ENCODE data around the gene INPP5B.

Gene INPP5B

DNA sequence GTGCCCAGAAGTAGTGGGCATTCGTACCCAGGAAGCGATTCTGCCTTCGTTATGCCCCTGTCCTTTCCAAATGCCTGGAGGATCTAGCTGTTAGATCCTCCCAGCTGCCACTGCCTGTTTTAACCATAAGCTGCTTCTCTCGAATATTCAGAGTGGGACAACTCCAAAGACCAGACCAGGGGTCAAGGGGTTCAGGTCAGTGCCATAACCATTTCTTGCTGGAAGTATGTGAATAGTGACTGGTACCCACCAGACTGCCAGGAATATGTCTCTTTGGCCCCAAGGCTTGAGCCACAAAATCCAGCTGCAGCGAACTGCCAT lies 86.5 kb downstream of the INPP5B start:
- Mint-ChIP-seq H3K4me3 (peak overlapping the region; percentile 93), H3K27ac (peak overlapping the region; percentile 96), H3K27me3 (no peaks in the 10 kb centered on the region), H3K4me1 (peaks cover 32% of the 10 kb centered on the region), H3K9me3 (no peaks in the 10 kb centered on the region), H3K36me3 (peaks cover 30% of the 10 kb centered on the region)
- CTCF ChIA-PET = interaction anchor here (1.1 to 3.0 kb wide), 13 partner anchors 9 to 177 kb away, joined by 3 to 22 read pairs (median 7); partner anchors contain the start of genes C1orf122, CDCA8 and YRDC
- DNase-seq = no peak

DNA sequence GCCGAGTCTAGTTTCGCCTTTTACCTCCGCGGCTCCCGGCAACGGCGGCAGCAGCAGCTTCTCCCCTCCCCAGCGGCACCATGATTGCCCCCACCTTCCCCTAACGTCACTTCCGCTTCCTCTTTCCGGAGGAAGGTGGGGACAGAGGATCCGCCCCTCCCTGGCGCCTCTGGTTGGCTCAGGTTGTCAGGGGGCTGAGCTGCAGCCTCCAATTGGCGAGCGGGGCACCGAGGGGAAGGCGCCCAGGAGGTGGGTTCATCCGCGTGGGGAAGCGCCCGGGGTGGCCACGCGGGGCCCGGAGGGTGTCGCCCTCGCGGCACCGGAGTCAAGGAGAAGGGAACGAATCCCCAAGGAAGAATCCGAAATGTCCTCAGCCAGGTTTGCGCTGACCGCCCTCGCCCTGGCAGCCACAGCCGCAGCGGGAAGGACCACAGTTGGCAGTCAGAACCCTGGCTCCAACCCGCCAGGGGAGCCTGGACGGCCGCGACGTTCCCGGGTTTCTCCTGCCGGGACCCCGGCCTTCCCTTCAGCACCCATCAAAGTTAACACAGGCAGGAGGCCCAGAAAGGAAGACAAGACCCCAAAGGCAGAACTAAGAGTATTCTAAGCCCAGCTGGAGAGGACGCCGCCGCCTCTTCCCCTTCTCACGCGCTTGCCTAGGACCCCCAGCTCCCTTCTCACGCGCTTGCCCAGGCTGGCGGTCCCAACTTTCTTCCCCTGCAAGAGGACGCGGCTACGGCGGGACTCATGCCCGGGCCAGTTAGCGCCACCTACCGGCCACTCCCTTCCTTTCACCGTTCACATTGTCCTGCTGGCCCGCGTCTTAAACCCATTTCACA lies 87.1 kb downstream of the INPP5B start, which contains the start of gene MTF1:
Gene MTF1 (minus strand): TSS at position 86 of the 839 bp plus-strand sequence. CDS start 1,934 bp downstream, outside the sequence.
- Mint-ChIP-seq H3K27me3 (no peaks in the 10 kb centered on the region), H3K4me1 (peaks cover 35% of the 10 kb centered on the region), H3K4me3 (peak within 1 kb of the TSS; percentile 93), H3K36me3 (peaks cover 30% of the 10 kb centered on the region), H3K27ac (peak within 1 kb of the TSS; percentile 96), H3K9me3 (no peaks in the 10 kb centered on the region)
- peak; percentile 98 for DNase-seq
- CTCF ChIA-PET = interaction anchor here (1.1 to 3.0 kb wide), 14 partner anchors 9 to 177 kb away, joined by 3 to 22 read pairs (median 7); partner anchors contain the start of genes C1orf122, CDCA8 and YRDC

DNA sequence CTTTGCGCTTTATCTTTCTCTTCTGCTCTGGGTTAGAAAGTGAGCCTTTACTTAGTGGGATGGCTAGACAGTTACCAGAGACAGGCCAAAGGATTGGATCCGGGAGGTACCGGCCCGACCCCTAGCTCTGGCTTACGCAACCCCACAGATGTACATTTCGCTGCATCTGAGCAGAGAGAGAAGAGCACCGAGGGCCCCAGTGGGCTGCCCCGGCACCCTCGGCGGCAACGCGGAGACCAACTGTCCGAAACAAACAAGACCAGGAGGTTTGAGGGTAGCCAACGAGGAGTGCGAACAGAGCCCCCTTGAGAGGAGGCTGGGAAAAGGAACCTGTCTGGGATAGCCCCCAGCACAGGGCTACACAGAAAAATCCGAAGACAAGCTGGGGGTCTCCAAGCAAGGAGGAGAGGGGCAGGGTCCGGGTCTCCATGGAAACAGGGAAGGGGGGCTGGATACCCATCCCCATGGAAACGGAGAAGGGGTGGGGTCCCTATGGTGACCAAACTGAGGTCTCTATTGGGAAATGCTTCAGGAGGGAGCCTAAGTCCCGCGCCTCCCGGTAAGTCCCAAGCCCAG lies 87.8 kb downstream of the INPP5B start:
- CTCF ChIA-PET = interaction anchor here (1.5 to 3.0 kb wide), 11 partner anchors 8 to 176 kb away, joined by 4 to 22 read pairs (median 8); partner anchors contain the start of genes C1orf122, CDCA8 and YRDC
- H3K4me1 Mint-ChIP-seq = peaks cover 38% of the 10 kb centered on the region
- DNase-seq = peak; percentile 24
- H3K36me3 Mint-ChIP-seq = peaks cover 26% of the 10 kb centered on the region
- no peaks in the 10 kb centered on the region for H3K27me3 Mint-ChIP-seq
- peak overlapping the region; percentile 96 for H3K27ac Mint-ChIP-seq
- no peaks in the 10 kb centered on the region for H3K9me3 Mint-ChIP-seq
- H3K4me3 Mint-ChIP-seq = peak overlapping the region; percentile 93

DNA sequence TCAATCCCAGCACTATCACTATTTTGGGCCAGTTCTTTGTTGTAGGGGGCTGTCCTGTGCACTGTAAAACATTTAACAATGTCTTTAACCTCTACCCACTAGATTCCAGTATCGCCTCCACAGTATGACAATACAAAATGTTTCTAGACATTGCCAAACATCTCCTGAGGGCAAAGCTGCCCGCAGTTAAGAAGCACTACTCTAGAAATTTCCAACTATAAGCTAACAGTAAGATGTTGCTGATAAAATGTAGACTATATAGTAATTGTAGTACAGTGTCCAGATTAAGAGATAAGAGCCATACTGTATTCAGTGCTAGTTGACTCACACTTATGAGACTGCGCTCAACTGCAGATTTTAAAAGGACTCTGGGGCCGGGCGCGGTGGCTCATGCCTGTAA lies 92.4 kb downstream of the INPP5B start:
- CTCF ChIA-PET = no interaction called here
- Mint-ChIP-seq H3K27me3 (no peaks in the 10 kb centered on the region), H3K36me3 (peaks cover 29% of the 10 kb centered on the region), H3K27ac (no peak overlapping the region), H3K4me3 (no peak overlapping the region), H3K4me1 (peaks cover 43% of the 10 kb centered on the region), H3K9me3 (no peaks in the 10 kb centered on the region)
- DNase-seq = no peak

DNA sequence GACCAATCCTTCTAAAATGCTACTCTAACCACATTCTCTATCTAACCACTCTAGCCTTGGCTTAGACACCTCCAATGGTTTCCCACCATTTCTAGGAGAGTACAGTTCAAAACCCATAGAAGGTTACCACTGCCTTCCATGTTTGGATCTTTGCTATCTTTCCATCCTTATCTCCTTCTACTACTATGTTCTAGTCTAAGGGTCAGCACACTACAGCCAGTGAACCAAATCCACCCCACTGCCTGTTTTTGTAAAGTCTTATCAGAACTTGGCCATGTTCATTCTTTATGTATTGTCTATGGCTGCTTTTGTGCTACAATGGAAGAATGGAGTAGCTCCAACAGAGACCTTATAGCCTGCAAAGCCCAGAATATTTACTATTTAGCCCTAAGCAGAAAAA lies 93.7 kb downstream of the INPP5B start:
- H3K4me3 Mint-ChIP-seq = no peak overlapping the region
- DNase-seq = no peak
- no peaks in the 10 kb centered on the region for H3K27me3 Mint-ChIP-seq
- H3K9me3 Mint-ChIP-seq = no peaks in the 10 kb centered on the region
- peaks cover 37% of the 10 kb centered on the region for H3K4me1 Mint-ChIP-seq
- CTCF ChIA-PET = no interaction called here
- no peak overlapping the region for H3K27ac Mint-ChIP-seq
- H3K36me3 Mint-ChIP-seq = peaks cover 30% of the 10 kb centered on the region

DNA sequence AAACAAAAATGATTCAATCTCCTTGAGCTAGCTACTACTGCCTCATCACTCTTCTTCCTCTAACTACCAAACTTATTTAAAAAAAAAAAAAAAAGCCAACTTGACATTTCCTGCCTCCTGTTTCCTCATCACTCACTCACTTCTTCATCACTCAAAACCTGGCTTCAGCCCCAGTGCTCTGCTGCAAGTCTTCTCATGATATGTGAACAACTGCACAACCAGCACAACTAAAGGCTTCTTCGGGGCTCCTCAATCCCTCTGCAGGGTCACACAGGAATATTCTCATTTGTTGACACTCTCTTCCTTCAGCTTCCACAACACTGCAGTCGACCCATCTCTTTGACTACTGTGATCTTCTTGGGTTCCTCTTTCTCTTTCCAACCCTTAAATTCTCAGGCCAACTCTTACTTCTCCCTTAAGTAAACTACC lies 95.1 kb downstream of the INPP5B start:
- peaks cover 26% of the 10 kb centered on the region for H3K36me3 Mint-ChIP-seq

DNA sequence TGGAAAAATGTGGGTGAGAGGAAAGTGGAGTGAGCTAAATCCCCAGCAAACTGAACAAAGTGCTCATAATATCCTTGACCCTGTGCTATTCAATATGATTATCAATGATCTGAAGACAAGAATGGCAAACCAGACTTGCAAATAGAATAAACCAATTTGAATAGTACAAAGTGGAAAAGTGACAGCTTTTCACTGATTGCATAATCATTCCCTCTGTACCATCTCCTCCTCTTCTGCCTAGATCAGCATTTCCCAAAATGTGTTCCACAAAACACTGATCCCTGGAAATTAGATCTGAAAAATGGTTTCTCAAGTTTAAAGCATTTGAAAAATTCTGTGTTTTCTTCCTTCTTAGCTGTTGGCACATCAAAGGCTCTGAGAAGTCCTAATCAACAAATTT lies 95.6 kb downstream of the INPP5B start:
- H3K36me3 Mint-ChIP-seq = peaks cover 24% of the 10 kb centered on the region
- DNase-seq = no peak
- H3K4me1 Mint-ChIP-seq = peaks cover 34% of the 10 kb centered on the region
- H3K27ac Mint-ChIP-seq = no peak overlapping the region
- no peak overlapping the region for H3K4me3 Mint-ChIP-seq
- CTCF ChIA-PET = interaction anchor here (0.7 to 3.3 kb wide), 3 partner anchors 9 to 39 kb away, joined by 3 to 22 read pairs (median 5); partner anchors contain the start of gene MTF1
- no peaks in the 10 kb centered on the region for H3K9me3 Mint-ChIP-seq
- no peaks in the 10 kb centered on the region for H3K27me3 Mint-ChIP-seq

More for the DNA sequence above, 95.1 kb downstream of the INPP5B start:
- Mint-ChIP-seq H3K4me3 (no peak overlapping the region), H3K27me3 (no peaks in the 10 kb centered on the region), H3K4me1 (peaks cover 31% of the 10 kb centered on the region), H3K27ac (no peak overlapping the region), H3K9me3 (no peaks in the 10 kb centered on the region)
- no peak for DNase-seq
- CTCF ChIA-PET = interaction anchor here (0.6 to 3.3 kb wide), 4 partner anchors 9 to 156 kb away, joined by 3 to 22 read pairs (median 4); partner anchors contain the start of genes C1orf122, MTF1 and YRDC

DNA sequence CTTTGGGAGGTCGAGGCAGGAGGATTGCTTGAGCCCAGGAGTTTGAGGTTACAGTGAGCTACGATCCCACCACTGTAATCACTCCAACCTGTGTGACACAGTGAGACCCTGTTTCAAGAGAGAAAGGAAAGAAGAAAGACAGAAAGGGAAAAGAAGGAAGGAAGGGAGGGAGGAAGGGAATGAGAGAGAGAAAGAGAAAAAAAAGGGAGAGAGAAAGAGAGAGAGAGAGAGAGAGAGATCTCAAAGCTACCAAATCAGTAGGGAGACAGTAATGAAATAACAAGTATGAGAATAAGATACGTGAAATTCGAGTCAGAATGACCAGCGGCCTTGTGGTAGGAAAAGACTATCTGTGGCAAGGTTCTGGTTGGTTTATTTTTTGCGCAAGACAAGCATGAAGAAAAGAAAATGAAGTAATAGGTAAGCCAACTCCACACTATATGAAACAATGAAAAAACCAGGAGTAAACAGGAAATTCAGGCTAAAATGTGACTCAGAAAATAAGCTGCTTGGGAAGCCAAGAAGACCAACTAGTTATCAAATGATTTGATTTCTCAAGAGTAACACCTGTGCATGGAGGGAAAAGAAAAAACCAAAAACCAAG lies 96.4 kb downstream of the INPP5B start:
- Mint-ChIP-seq H3K27ac (no peak overlapping the region), H3K9me3 (no peaks in the 10 kb centered on the region), H3K4me3 (no peak overlapping the region), H3K27me3 (no peaks in the 10 kb centered on the region), H3K4me1 (peaks cover 35% of the 10 kb centered on the region), H3K36me3 (peaks cover 24% of the 10 kb centered on the region)
- DNase-seq = no peak
- CTCF ChIA-PET = interaction anchor here (0.7 to 3.3 kb wide), 3 partner anchors 9 to 39 kb away, joined by 3 to 22 read pairs (median 5); partner anchors contain the start of gene MTF1

DNA sequence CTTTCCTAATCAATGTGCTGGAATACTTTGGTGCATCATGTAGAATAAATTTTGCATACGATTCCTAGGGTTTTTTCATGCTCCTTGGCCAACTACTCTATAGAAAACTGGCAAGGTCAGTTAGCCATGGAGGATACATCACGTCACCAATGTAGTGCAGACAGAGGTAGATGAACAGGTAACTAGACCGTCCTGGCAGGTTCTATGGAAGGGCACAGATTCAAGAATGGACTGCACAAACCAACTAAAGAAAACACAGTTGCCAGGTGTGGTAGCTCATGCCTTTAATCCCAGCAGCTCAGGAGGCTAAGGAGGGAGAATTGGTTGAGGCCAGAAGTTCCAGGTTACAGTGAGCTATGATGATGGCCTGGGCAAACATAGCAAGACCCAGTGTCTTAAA lies 97.4 kb downstream of the INPP5B start:
- Mint-ChIP-seq H3K4me3 (no peak overlapping the region), H3K9me3 (no peaks in the 10 kb centered on the region), H3K27ac (peak overlapping the region; percentile 35), H3K36me3 (peaks cover 26% of the 10 kb centered on the region), H3K27me3 (no peaks in the 10 kb centered on the region), H3K4me1 (peaks cover 33% of the 10 kb centered on the region)
- CTCF ChIA-PET = interaction anchor here (3.3 kb wide), 1 partner anchor 11 kb away, joined by 22 read pairs; the partner anchor contains the start of gene MTF1
- no peak for DNase-seq

DNA sequence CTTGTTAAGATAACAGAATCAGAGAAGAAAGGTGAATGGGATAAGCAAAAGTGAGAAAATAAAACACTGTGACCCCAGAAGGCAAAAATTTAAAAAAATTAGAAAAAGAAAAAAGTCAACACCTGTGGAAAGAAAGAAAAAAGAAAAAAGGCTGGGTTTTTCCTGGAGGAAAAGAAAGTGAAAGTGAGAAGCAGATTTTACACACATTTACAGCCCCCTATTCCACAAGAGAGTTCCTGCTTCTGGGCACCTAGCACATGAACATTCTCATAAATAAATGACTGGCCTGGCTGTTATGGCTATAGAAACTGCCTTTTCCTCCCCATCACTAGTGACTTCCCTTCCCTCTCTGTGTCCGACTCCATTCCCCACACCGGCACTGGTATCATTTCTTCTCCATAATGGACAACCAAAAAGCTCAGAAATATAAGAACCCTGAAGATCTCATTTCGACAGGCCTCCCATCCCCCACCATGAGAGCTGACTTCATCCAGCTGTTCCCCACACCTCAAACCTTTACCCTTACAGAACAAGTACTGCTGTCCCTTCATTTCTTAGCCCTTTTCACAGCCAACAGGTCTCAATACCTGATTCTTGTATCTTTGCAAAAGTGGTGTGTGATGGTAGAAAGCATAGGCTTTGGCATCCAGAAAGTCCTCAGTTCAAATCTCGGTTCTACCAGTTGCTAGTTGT lies 100.1 kb downstream of the INPP5B start:
- DNase-seq = peak; percentile 27
- H3K4me1 Mint-ChIP-seq = peaks cover 19% of the 10 kb centered on the region
- H3K36me3 Mint-ChIP-seq = peaks cover 16% of the 10 kb centered on the region

DNA sequence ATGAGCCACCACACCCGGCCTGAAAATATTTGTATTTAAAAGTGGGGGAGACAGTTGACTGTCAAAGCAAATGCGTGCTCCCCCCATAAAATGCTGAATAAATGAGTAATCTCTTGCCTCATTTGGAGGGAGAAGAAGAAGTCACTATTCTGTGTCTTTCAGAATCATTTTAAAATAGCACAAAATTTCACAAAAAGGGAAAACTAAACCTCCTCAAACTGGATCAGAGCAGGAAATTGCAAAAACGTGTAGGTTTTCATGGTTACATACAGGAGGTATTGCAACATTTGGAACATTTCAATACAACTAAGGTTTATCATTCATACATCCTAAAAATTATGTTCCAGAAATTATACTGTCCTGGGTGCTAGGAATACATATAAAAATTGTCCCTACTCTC lies 101.1 kb downstream of the INPP5B start:
- peak overlapping the region; percentile 11 for H3K27ac Mint-ChIP-seq

More for the DNA sequence above, 100.1 kb downstream of the INPP5B start:
- H3K4me3 Mint-ChIP-seq = peak overlapping the region; percentile 27
- CTCF ChIA-PET = interaction anchor here (1.1 to 2.0 kb wide), 3 partner anchors 10 to 16 kb away, joined by 3 to 8 read pairs (median 6); partner anchors contain the start of gene MTF1
- peak overlapping the region; percentile 75 for H3K27ac Mint-ChIP-seq
- no peaks in the 10 kb centered on the region for H3K27me3 Mint-ChIP-seq
- no peaks in the 10 kb centered on the region for H3K9me3 Mint-ChIP-seq

DNA sequence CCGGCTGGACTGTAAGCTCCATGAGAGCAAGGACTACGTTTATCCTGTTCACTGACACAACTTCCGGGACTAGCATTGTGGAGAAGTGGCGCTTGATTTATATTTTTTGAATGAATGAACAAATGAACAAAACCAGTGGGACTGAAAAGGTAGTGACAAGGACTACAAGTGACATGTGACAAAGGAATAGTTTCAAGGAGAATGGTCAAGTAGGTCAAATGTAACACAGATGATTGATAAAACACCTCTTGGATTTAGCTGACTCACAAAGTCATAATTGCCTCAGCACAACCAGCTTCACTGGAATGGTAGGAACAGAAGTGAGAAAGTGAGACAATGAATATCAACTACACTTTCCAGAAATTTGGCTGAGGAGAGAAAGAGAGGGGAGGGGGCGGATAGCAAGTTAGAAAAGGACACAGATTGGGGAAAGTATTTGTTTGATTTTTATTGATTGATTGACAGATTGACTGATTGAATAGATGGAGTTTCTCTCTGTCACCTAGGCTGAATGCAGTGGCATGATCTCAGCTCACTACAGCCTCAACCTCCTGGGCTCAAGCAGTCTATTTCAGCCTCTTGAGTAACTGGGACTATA lies 101.7 kb downstream of the INPP5B start:
- Mint-ChIP-seq H3K36me3 (peaks cover 16% of the 10 kb centered on the region), H3K4me3 (no peak overlapping the region), H3K9me3 (no peaks in the 10 kb centered on the region), H3K27ac (peak overlapping the region; percentile 40), H3K27me3 (no peaks in the 10 kb centered on the region), H3K4me1 (peaks cover 19% of the 10 kb centered on the region)
- CTCF ChIA-PET = interaction anchor here (2.0 kb wide), 1 partner anchor 15 kb away, joined by 8 read pairs; the partner anchor contains the start of gene MTF1
- no peak for DNase-seq

More for the DNA sequence above, 101.1 kb downstream of the INPP5B start:
- no peaks in the 10 kb centered on the region for H3K9me3 Mint-ChIP-seq
- no peak for DNase-seq
- H3K36me3 Mint-ChIP-seq = peaks cover 16% of the 10 kb centered on the region
- peaks cover 19% of the 10 kb centered on the region for H3K4me1 Mint-ChIP-seq
- no peak overlapping the region for H3K4me3 Mint-ChIP-seq
- no peaks in the 10 kb centered on the region for H3K27me3 Mint-ChIP-seq
- CTCF ChIA-PET = interaction anchor here (1.1 to 2.0 kb wide), 2 partner anchors 14 to 17 kb away, joined by 3 to 8 read pairs; partner anchors contain the start of gene MTF1

DNA sequence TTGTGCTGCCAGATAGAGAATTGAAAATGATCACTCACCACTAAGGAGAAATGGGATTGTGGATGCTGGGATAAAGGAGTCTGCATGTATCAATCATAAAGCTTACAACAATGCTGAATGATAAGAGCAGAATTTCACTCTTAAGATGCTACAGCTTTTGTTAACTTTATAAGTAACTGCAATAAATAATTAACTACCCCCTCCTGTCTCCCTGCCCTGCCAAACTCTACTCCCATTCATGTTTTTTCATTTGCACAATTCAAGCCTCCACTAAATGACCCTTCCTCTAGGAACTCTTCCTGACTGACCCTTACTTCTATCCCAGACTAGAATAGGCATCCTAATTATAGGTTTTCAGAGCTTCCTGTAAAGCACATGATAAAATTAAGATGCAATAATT lies 102.3 kb downstream of the INPP5B start:
- no peaks in the 10 kb centered on the region for H3K27me3 Mint-ChIP-seq
- no peak overlapping the region for H3K27ac Mint-ChIP-seq
- peaks cover 19% of the 10 kb centered on the region for H3K4me1 Mint-ChIP-seq
- H3K9me3 Mint-ChIP-seq = no peaks in the 10 kb centered on the region
- DNase-seq = no peak
- CTCF ChIA-PET = interaction anchor here (2.0 kb wide), 1 partner anchor 15 kb away, joined by 8 read pairs; the partner anchor contains the start of gene MTF1
- H3K4me3 Mint-ChIP-seq = no peak overlapping the region
- H3K36me3 Mint-ChIP-seq = peaks cover 15% of the 10 kb centered on the region

Data from activated naive CD4-positive, alpha-beta T cell treated with anti-CD3 and anti-CD28 coated beads, Interleukin-2, amount 10 ng/mL, durations not matched to agents 7 days and 5 days (primary cell).